SK-MEL-5 (cell line): ENCODE results near the gene SYT2. TPM values are rescaled to one million over a fixed set of nuclear protein-coding genes. Genes with fewer than 3 reads are reported as not detected.
"Not testable (repeated sequence)": the region's sequence is repeated elsewhere in the genome, so short reads cannot be mapped to it uniquely, and the experiment has no call there.

Experiments used
- DNase-seq: peaks from one replicate; pipeline ENCODE4 v3.0.0-alpha.2; 2016; ENCODE audit warnings: low read depth, low spot score
- in situ Hi-C: cut with HindIII; loops from 2 replicates; pipeline ENCODE4 v1.10.0; 2016; ENCODE audit warnings: low sequenced_read_pairs, high pct_unique_total_duplicates, low pct_unique_long_range_greater_than_20kb
- total RNA-seq: library from RNA; depleted of rRNA; stranded (reverse); fragments of >200 nt; shearing (Covaris generic); gene quantifications from 2 replicates; pipeline ENCODE4 v1.2.3, GENCODE V29; 2014; rRNA removed

The SYT2 gene
- total RNA-seq, 1 experiment from 2014 or later, result not detected

GRCh38 chr1:202554619-202555018 is 155.6 kb downstream of the SYT2 start:
- in situ Hi-C loops, DNase-seq: not testable (repeated sequence)

GRCh38 chr1:202553560-202554038 is 156.7 kb downstream of the SYT2 start:
- in situ Hi-C loops, result no loop called here

GRCh38 chr1:202553078-202553477 is 157.2 kb downstream of the SYT2 start:
- in situ Hi-C loops, DNase-seq: not testable (repeated sequence)

More at GRCh38 chr1:202553560-202554038, 156.7 kb downstream of the SYT2 start:
- DNase-seq, result no peak

GRCh38 chr1:202552615-202553014 is 157.6 kb downstream of the SYT2 start:
- DNase-seq, in situ Hi-C loops: not testable (repeated sequence)

- DNase-seq, result no peak
- in situ Hi-C loops, result no loop called here
Measured at GRCh38 chr1:202551683-202552082, 158.6 kb downstream of the SYT2 start.

- DNase-seq, in situ Hi-C loops: not testable (repeated sequence)
Measured at GRCh38 chr1:202550088-202550487, 160.2 kb downstream of the SYT2 start.

GRCh38 chr1:202547215-202547614 is 163.0 kb downstream of the SYT2 start:
- no peak for DNase-seq
- in situ Hi-C loops, result no loop called here

GRCh38 chr1:202546796-202547195 is 163.5 kb downstream of the SYT2 start:
- DNase-seq, in situ Hi-C loops: not testable (repeated sequence)

GRCh38 chr1:202546377-202546776 is 163.9 kb downstream of the SYT2 start:
- DNase-seq, in situ Hi-C loops: not testable (repeated sequence)

GRCh38 chr1:202545647-202546303 is 164.5 kb downstream of the SYT2 start:
- DNase-seq, in situ Hi-C loops: not testable (repeated sequence)

- DNase-seq, in situ Hi-C loops: not testable (repeated sequence)
Measured at GRCh38 chr1:202544766-202545449, 165.3 kb downstream of the SYT2 start.

GRCh38 chr1:202543537-202543936 is 166.7 kb downstream of the SYT2 start:
- DNase-seq, in situ Hi-C loops: not testable (repeated sequence)

- in situ Hi-C loops, DNase-seq: not testable (repeated sequence)
Measured at GRCh38 chr1:202542415-202542814, 167.8 kb downstream of the SYT2 start.

- DNase-seq, in situ Hi-C loops: not testable (repeated sequence)
Measured at GRCh38 chr1:202540858-202541257, 169.4 kb downstream of the SYT2 start.

Other genes starting within 250 kb of the SYT2 start
- gene KDM5B, start 98.0 kb upstream of the SYT2 start, total RNA-seq, result 49.8 and 57.3 TPM in 2 replicates
- 1.2 TPM in 1 of 2 replicates, not detected in the other for gene PCAT6, start 100.5 kb upstream of the SYT2 start, total RNA-seq
- gene RABIF, start 178.7 kb upstream of the SYT2 start, total RNA-seq, result 6.6 and 7.7 TPM in 2 replicates
- gene KLHL12, start 216.8 kb upstream of the SYT2 start, total RNA-seq, result 34.3 and 35.7 TPM in 2 replicates
- 251 and 265 TPM in 2 replicates for gene ADIPOR1, start 247.9 kb upstream of the SYT2 start, total RNA-seq